ENCODE results near the gene SLC12A4. TPM values are rescaled to one million over a fixed set of nuclear protein-coding genes. Genes with fewer than 3 reads are reported as not detected.
"Not testable (repeated sequence)": the region's sequence is repeated elsewhere in the genome, so short reads cannot be mapped to it uniquely, and the experiment has no call there.

The SLC12A4 gene
- total RNA-seq, 2 donors from 2014 or later: 32.6 to 89.1 TPM

GRCh38 chr16:67915831-67916723 is 52.4 kb downstream of the SLC12A4 start:
- WGBS: 66% methylated on average over 7 of the region's 7 CpGs
- Histone ChIP-seq H3K4me1 (replicated peaks) (no peaks in the 10 kb centered on the region), H3K9me3 (no peaks in the 10 kb centered on the region), H3K4me3 (no peak overlapping the region), H3K27me3 (replicated peaks; ENCODE audit: insufficient read depth) (no peaks in the 10 kb centered on the region), H3K27ac (no peak overlapping the region), H3K36me3 (no peaks in the 10 kb centered on the region)
- intact Hi-C loops (cut with DNase I): no loop called here
- DNase-seq (ENCODE audit: low spot score): no peak
- no peak for TF ChIP-seq POLR2A (IDR thresholded peaks at IDR 0.05)
- TF ChIP-seq CTCF (IDR thresholded peaks at IDR 0.05): no peak
- TF ChIP-seq POLR2AphosphoS5 (IDR thresholded peaks at IDR 0.05): no peak

- DNase-seq (ENCODE audit: low spot score); H3K4me3 ChIP-seq; H3K4me1 ChIP-seq (replicated peaks); H3K27me3 ChIP-seq (replicated peaks; ENCODE audit: insufficient read depth); H3K36me3 ChIP-seq; H3K9me3 ChIP-seq; intact Hi-C loops (cut with DNase I); H3K27ac ChIP-seq: not testable (repeated sequence)
- 27% methylated on average over 2 of the region's 2 CpGs for WGBS
Measured at GRCh38 chr16:67915496-67915769, 53.0 kb downstream of the SLC12A4 start.

GRCh38 chr16:67914758-67915495 is 53.5 kb downstream of the SLC12A4 start:
- intact Hi-C loops (cut with DNase I): no loop called here
- Histone ChIP-seq H3K27ac (no peak overlapping the region), H3K27me3 (replicated peaks; ENCODE audit: insufficient read depth) (no peaks in the 10 kb centered on the region), H3K4me3 (no peak overlapping the region), H3K4me1 (replicated peaks) (no peaks in the 10 kb centered on the region), H3K36me3 (peaks cover 0 to 2% of the 10 kb centered on the region in 2 donors), H3K9me3 (no peaks in the 10 kb centered on the region)
- 41% methylated on average over 7 of the region's 7 CpGs for WGBS
- no peak for DNase-seq (ENCODE audit: low spot score)
- TF ChIP-seq POLR2A (IDR thresholded peaks at IDR 0.05) (no peak), POLR2AphosphoS5 (IDR thresholded peaks at IDR 0.05) (no peak), CTCF (IDR thresholded peaks at IDR 0.05) (no peak)

- Histone ChIP-seq H3K27ac (no peak overlapping the region), H3K27me3 (replicated peaks; ENCODE audit: insufficient read depth) (no peaks in the 10 kb centered on the region), H3K4me3 (no peak overlapping the region), H3K4me1 (replicated peaks) (no peaks in the 10 kb centered on the region), H3K36me3 (peaks cover 0 to 16% of the 10 kb centered on the region in 2 donors), H3K9me3 (no peaks in the 10 kb centered on the region)
- no peak for TF ChIP-seq POLR2A (IDR thresholded peaks at IDR 0.05)
- TF ChIP-seq CTCF (IDR thresholded peaks at IDR 0.05): no peak
- TF ChIP-seq POLR2AphosphoS5 (IDR thresholded peaks at IDR 0.05): no peak
- WGBS: 74% methylated on average over 2 of the region's 2 CpGs
- DNase-seq (ENCODE audit: low spot score): no peak
- intact Hi-C loops (cut with DNase I): no loop called here
Measured at GRCh38 chr16:67910158-67910557, 58.3 kb downstream of the SLC12A4 start.

GRCh38 chr16:67909056-67909742 is 59.2 kb downstream of the SLC12A4 start:
- H3K4me1 ChIP-seq (replicated peaks): no peaks in the 10 kb centered on the region
- no peaks in the 10 kb centered on the region for H3K27me3 ChIP-seq (replicated peaks; ENCODE audit: insufficient read depth)
- peaks cover 0 to 16% of the 10 kb centered on the region in 2 donors for H3K36me3 ChIP-seq
- no peak for DNase-seq (ENCODE audit: low spot score)
- intact Hi-C loops (cut with DNase I): no loop called here
- H3K9me3 ChIP-seq: no peaks in the 10 kb centered on the region
- WGBS: 94% methylated on average over 36 of the region's 36 CpGs
- no peak overlapping the region for H3K27ac ChIP-seq
- TF ChIP-seq POLR2A (IDR thresholded peaks at IDR 0.05) (no peak), POLR2AphosphoS5 (IDR thresholded peaks at IDR 0.05) (no peak), CTCF (IDR thresholded peaks at IDR 0.05) (no peak)
- H3K4me3 ChIP-seq: no peak overlapping the region
